ENCODE results near the gene CUTA. TPM values are rescaled to one million over a fixed set of nuclear protein-coding genes. Genes with fewer than 3 reads are reported as not detected.
A peak's percentile ranks its signal among the peaks of the same experiment; 100 is the strongest.

The CUTA gene
- polyA plus RNA-seq, 1 of the 3 experiments (the other 2 are of a cell fraction): 444 TPM

DNA sequence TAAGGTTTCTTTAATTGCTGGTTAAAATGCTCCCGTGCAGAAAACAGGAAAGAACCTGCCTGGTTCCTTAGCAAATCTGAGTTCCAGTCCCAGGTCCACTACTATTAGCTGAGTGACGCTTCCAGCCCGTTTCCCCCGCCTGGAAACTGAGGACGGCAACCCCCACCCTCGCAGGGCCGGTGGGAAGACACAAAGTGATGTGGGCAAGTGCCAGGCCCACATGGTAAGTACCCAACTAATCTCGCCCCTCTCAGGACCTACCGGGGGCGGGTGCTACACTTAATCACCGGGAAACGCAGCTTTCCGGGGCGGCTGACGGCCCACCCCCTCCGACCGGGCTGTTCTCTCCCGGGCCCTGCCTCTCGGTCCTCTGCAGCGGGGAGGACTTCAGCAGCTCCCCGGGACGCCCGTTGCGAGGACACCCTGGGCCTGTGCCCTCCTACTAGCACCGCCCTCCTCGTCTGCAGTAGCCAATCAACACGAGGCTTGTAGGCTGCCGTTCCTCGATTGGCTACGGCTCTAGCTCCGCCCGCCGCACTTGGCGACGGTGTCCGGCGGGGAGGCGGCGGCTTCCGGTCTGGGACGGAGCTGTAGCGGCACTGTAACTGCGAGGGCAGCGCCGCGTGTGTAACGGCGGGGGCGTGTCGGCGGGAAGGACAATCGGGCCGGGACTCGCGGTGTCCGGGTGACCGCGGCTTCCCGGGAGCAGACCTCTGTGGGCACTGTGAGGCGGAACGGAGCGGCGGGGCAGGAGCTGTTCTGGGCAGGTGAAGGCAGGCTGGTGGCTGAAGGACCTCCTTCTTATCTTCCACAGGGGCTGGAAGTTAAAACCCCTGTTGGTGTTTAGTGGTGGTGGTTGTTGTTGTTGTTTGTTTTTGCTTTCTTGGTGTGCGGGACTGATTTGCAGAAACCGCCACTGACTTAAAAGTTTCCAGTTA lies 36.4 kb upstream of the CUTA start, which contains the start of gene ZBTB9:
TSS of gene ZBTB9 (plus strand) at position 568 of the 938 bp plus-strand sequence. CDS start 525 bp downstream, outside the sequence.
- Histone ChIP-seq H3K9me2 (no peaks in the 10 kb centered on the region), H3K4me1 (ENCODE audit: control insufficient read depth in 1 of 2, insufficient read depth in 2 of 2, low read depth in 1 of 2, low read length in 1 of 2) (peaks cover 0 to 21% of the 10 kb centered on the region in 2 experiments; a peak in 1 of 4 replicates), H3K36me3 (replicated peaks in 1 of 2; ENCODE audit: control insufficient read depth in 1 of 2, insufficient read depth in 2 of 2, low read length in 1 of 2) (peaks cover 10 to 23% of the 10 kb centered on the region in 2 experiments), H3K79me2 (ENCODE audit: insufficient read depth) (peaks cover 32% of the 10 kb centered on the region), H3K4me2 (peak within 1 kb of the TSS; percentile 82), H3K9ac (peak within 1 kb of the TSS; percentile 71), H3K27me3 (ENCODE audit: insufficient read depth) (no peaks in the 10 kb centered on the region), H3K27ac (ENCODE audit: low read depth in 2 of 2, low read length in 1 of 2) (peak within 1 kb of the TSS; percentile 57 to 79; a peak in 3 of 4 replicates), H4K20me1 (ENCODE audit: insufficient read depth) (no peaks in the 10 kb centered on the region), H3K9me3 (no peaks in the 10 kb centered on the region), H3F3A (replicated peaks; ENCODE audit: insufficient read depth) (peaks cover 16% of the 10 kb centered on the region), H2AFZ (ENCODE audit: low read depth) (peak within 1 kb of the TSS; percentile 85), H3K4me3 (ENCODE audit: low read depth in 2 of 2, low read length in 1 of 2) (peak within 1 kb of the TSS; percentile 81 to 85)
- ChIA-PET POLR2A (interaction anchor here (0.9 to 1.7 kb wide), 5 partner anchors 9 to 126 kb away, joined by 3 to 9 read pairs (median 4); partner anchors contain the start of genes BAK1 and CUTA), CTCF (interaction anchor here (0.8 to 2.0 kb wide), 6 partner anchors 13 to 135 kb away, joined by 3 to 8 read pairs (median 4); no protein-coding TSS in a partner anchor)
- peak; percentile 99 for DNase-seq
- WGBS (ENCODE audit: low lambda C conversion rate): 2% methylated on average over 12 of the region's 65 CpGs
- TF ChIP-seq RAD21 (IDR thresholded peaks at IDR 0.05; ENCODE audit: low read length): no peak
- TF ChIP-seq ELF1 (IDR thresholded peaks at IDR 0.05): peak; percentile 56; the same call in 1 of the 2 replicates
- TF ChIP-seq FOXM1 (IDR thresholded peaks at IDR 0.05; ENCODE audit: low read depth): no peak
- peak; percentile 93 for TF ChIP-seq SIN3A (IDR thresholded peaks at IDR 0.05; ENCODE audit: borderline replicate concordance, low read depth, low read length)
- no peak for TF ChIP-seq TCF12 (IDR thresholded peaks at IDR 0.05)
- TF ChIP-seq FOSL2 (IDR thresholded peaks at IDR 0.05; ENCODE audit: borderline replicate concordance, low read depth): no peak
- TF ChIP-seq RXRA (IDR thresholded peaks at IDR 0.05; ENCODE audit: borderline replicate concordance, low read depth): no peak
- TF ChIP-seq, protein P1, sequence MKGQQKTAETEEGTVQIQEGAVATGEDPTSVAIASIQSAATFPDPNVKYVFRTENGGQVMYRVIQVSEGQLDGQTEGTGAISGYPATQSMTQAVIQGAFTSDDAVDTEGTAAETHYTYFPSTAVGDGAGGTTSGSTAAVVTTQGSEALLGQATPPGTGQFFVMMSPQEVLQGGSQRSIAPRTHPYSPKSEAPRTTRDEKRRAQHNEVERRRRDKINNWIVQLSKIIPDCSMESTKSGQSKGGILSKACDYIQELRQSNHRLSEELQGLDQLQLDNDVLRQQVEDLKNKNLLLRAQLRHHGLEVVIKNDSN (IDR thresholded peaks at IDR 0.05; ENCODE audit: borderline replicate concordance, low read depth): no peak
- TF ChIP-seq GABPA (IDR thresholded peaks at IDR 0.05; ENCODE audit: low read depth): peak; percentile 92
- TF ChIP-seq, protein P2, sequence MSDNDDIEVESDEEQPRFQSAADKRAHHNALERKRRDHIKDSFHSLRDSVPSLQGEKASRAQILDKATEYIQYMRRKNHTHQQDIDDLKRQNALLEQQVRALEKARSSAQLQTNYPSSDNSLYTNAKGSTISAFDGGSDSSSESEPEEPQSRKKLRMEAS (IDR thresholded peaks at IDR 0.05; ENCODE audit: low read depth): peak; percentile 97
- TF ChIP-seq, protein P3, sequence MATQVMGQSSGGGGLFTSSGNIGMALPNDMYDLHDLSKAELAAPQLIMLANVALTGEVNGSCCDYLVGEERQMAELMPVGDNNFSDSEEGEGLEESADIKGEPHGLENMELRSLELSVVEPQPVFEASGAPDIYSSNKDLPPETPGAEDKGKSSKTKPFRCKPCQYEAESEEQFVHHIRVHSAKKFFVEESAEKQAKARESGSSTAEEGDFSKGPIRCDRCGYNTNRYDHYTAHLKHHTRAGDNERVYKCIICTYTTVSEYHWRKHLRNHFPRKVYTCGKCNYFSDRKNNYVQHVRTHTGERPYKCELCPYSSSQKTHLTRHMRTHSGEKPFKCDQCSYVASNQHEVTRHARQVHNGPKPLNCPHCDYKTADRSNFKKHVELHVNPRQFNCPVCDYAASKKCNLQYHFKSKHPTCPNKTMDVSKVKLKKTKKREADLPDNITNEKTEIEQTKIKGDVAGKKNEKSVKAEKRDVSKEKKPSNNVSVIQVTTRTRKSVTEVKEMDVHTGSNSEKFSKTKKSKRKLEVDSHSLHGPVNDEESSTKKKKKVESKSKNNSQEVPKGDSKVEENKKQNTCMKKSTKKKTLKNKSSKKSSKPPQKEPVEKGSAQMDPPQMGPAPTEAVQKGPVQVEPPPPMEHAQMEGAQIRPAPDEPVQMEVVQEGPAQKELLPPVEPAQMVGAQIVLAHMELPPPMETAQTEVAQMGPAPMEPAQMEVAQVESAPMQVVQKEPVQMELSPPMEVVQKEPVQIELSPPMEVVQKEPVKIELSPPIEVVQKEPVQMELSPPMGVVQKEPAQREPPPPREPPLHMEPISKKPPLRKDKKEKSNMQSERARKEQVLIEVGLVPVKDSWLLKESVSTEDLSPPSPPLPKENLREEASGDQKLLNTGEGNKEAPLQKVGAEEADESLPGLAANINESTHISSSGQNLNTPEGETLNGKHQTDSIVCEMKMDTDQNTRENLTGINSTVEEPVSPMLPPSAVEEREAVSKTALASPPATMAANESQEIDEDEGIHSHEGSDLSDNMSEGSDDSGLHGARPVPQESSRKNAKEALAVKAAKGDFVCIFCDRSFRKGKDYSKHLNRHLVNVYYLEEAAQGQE (IDR thresholded peaks at IDR 0.05; ENCODE audit: low read depth, low read length): no peak
- peak; percentile 8; the same call in 1 of the 2 replicates for TF ChIP-seq FOXJ3 (CRISPR knock-in tag; IDR thresholded peaks at IDR 0.05)
- no peak for TF ChIP-seq RCOR1 (IDR thresholded peaks at IDR 0.05; ENCODE audit: low read length)
- TF ChIP-seq, protein P4, sequence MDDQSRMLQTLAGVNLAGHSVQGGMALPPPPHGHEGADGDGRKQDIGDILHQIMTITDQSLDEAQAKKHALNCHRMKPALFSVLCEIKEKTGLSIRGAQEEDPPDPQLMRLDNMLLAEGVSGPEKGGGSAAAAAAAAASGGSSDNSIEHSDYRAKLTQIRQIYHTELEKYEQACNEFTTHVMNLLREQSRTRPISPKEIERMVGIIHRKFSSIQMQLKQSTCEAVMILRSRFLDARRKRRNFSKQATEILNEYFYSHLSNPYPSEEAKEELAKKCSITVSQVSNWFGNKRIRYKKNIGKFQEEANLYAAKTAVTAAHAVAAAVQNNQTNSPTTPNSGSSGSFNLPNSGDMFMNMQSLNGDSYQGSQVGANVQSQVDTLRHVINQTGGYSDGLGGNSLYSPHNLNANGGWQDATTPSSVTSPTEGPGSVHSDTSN (IDR thresholded peaks at IDR 0.05): no peak; the same call in 1 of the 2 replicates
- peak; percentile 96 for TF ChIP-seq POLR2AphosphoS5 (IDR thresholded peaks at IDR 0.05; ENCODE audit: low read depth, low read length)
- TF ChIP-seq SMC3 (IDR thresholded peaks at IDR 0.05; ENCODE audit: low read depth, low read length): no peak
- no peak for TF ChIP-seq YY1 (IDR thresholded peaks at IDR 0.05; ENCODE audit: low read depth)
- no peak for TF ChIP-seq TEAD4 (IDR thresholded peaks at IDR 0.05; ENCODE audit: borderline replicate concordance, insufficient read depth)
- TF ChIP-seq GATA2 (CRISPR knock-in tag; IDR thresholded peaks at IDR 0.05): no peak
- TF ChIP-seq NFIC (IDR thresholded peaks at IDR 0.05; ENCODE audit: borderline replicate concordance): no peak
- TF ChIP-seq TAF1 (IDR thresholded peaks at IDR 0.05; ENCODE audit: borderline replicate concordance, low read depth, low read length): peak; percentile 72
- TF ChIP-seq, protein P5, sequence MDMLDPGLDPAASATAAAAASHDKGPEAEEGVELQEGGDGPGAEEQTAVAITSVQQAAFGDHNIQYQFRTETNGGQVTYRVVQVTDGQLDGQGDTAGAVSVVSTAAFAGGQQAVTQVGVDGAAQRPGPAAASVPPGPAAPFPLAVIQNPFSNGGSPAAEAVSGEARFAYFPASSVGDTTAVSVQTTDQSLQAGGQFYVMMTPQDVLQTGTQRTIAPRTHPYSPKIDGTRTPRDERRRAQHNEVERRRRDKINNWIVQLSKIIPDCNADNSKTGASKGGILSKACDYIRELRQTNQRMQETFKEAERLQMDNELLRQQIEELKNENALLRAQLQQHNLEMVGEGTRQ (IDR thresholded peaks at IDR 0.05; ENCODE audit: borderline replicate concordance, low read depth, low read length): no peak
- TF ChIP-seq NRF1 (IDR thresholded peaks at IDR 0.05; ENCODE audit: low read depth, low read length): 0 out of 2 replicates have a peak, but pooled peaks have one; percentile 14
- no peak for TF ChIP-seq MEF2A (IDR thresholded peaks at IDR 0.05; ENCODE audit: borderline replicate concordance, low read depth)

Data from SK-N-SH (cell line).